SK-N-SH treated with all-trans-retinoic acid at 6 μM for 48 hours (cell line): ENCODE measurements around the gene FOXN3.

ENCODE experiments used
- OSR1 ChIP-seq: fragments of 250-450 bp; sonication (Bioruptor Pico); IDR thresholded peaks from 2 replicates; pipeline ENCODE4 v1.8.0; 2022; ENCODE audit warnings: moderate library complexity, mild to moderate bottlenecking, inconsistent platforms
- PATZ1 ChIP-seq: fragments of 250-450 bp; sonication (Bioruptor Pico); IDR thresholded peaks from 2 replicates; pipeline ENCODE4 v1.8.0; 2020; ENCODE audit warnings: mild to moderate bottlenecking, moderate library complexity, borderline replicate concordance
- SNAI2 ChIP-seq: fragments of 250-450 bp; sonication (Bioruptor Pico); IDR thresholded peaks from 2 replicates; pipeline ENCODE4 v1.5.0; 2020; ENCODE audit warnings: mild to moderate bottlenecking, moderate library complexity
- TSHZ2 ChIP-seq: fragments of 250-450 bp; sonication (Bioruptor Pico); IDR thresholded peaks from 2 replicates; pipeline ENCODE4 v1.5.0; 2020; ENCODE audit warnings: mild to moderate bottlenecking, moderate library complexity
- ZFP3 ChIP-seq: fragments of 250-450 bp; sonication (Bioruptor Pico); IDR thresholded peaks from 2 replicates; pipeline ENCODE4 v1.5.0; 2020; ENCODE audit warnings: mild to moderate bottlenecking, moderate library complexity

GRCh38 chr14:89360277-89360676 lies 56.8 kb downstream of the FOXN3 start:
- TF ChIP-seq ZFP3 (CRISPR knock-in tag) = no peak
- TF ChIP-seq SNAI2 (CRISPR knock-in tag) = no peak
- no peak for TF ChIP-seq OSR1 (CRISPR knock-in tag)
- no peak for TF ChIP-seq TSHZ2 (CRISPR knock-in tag)
- TF ChIP-seq PATZ1 (CRISPR knock-in tag) = no peak
